WTC11 (cell line): ENCODE results near the gene IRF2BP2. TPM values are rescaled to one million over a fixed set of nuclear protein-coding genes. Genes with fewer than 3 reads are reported as not detected.

Experiments used
- AR ChIP-seq: fragments of 250-450 bp; sonication (Bioruptor Pico); IDR thresholded peaks from 2 replicates; pipeline ENCODE4 v1.9.0; 2021; ENCODE audit warnings: mild to moderate bottlenecking
- ARID4B ChIP-seq: sonication (generic); formaldehyde crosslinking; IDR thresholded peaks from 2 replicates; pipeline ENCODE4 v1.8.0; 2023; ENCODE audit warnings: missing genetic modification reagents, mild to moderate bottlenecking, borderline replicate concordance
- CREB1 ChIP-seq: sonication (generic); formaldehyde crosslinking; IDR thresholded peaks from 2 replicates; pipeline ENCODE4 v1.8.0; 2023; ENCODE audit warnings: mild to moderate bottlenecking, missing genetic modification reagents
- E2F1 ChIP-seq: sonication (generic); formaldehyde crosslinking; IDR thresholded peaks from 2 replicates; pipeline ENCODE4 v1.8.0; 2022; ENCODE audit warnings: mild to moderate bottlenecking, missing genetic modification reagents
- E2F5 ChIP-seq: sonication (generic); formaldehyde crosslinking; IDR thresholded peaks from 2 replicates; pipeline ENCODE4 v1.8.1; 2022; ENCODE audit warnings: mild to moderate bottlenecking, moderate library complexity, missing genetic modification reagents
- ELF4 ChIP-seq: sonication (generic); formaldehyde crosslinking; IDR thresholded peaks from 2 replicates; pipeline ENCODE4 v1.8.1; 2022; ENCODE audit warnings: low read depth, mild to moderate bottlenecking, moderate library complexity, missing genetic modification reagents
- FOXP4 ChIP-seq: sonication (generic); formaldehyde crosslinking; IDR thresholded peaks from 2 replicates; pipeline ENCODE4 v1.8.0; 2022; ENCODE audit warnings: mild to moderate bottlenecking, missing genetic modification reagents
- GABPB1 ChIP-seq: sonication (generic); formaldehyde crosslinking; IDR thresholded peaks from 2 replicates; pipeline ENCODE4 v1.8.1; 2023; ENCODE audit warnings: mild to moderate bottlenecking, missing genetic modification reagents
- IRF1 ChIP-seq: sonication (generic); formaldehyde crosslinking; IDR thresholded peaks from 2 replicates; pipeline ENCODE4 v1.8.0; 2023; ENCODE audit warnings: missing genetic modification reagents
- KAT7 ChIP-seq: sonication (generic); formaldehyde crosslinking; IDR thresholded peaks from 2 replicates; pipeline ENCODE4 v1.8.1; 2023; ENCODE audit warnings: missing genetic modification reagents, mild to moderate bottlenecking, borderline replicate concordance
- NFYB ChIP-seq: sonication (generic); formaldehyde crosslinking; conservative IDR thresholded peaks from 2 replicates; pipeline ENCODE4 v1.8.0; 2022; ENCODE audit warnings: low read depth, missing genetic modification reagents
- OVOL2 ChIP-seq: fragments of 250-450 bp; sonication (Bioruptor Pico); IDR thresholded peaks from 2 replicates; pipeline ENCODE4 v1.9.0; 2021; ENCODE audit warnings: mild to moderate bottlenecking, borderline replicate concordance
- TEAD1 ChIP-seq: sonication (generic); formaldehyde crosslinking; IDR thresholded peaks from 2 replicates; pipeline ENCODE4 v1.8.0; 2022; ENCODE audit warnings: mild to moderate bottlenecking, missing genetic modification reagents
- ZBTB21 ChIP-seq: sonication (generic); formaldehyde crosslinking; IDR thresholded peaks from 2 replicates; pipeline ENCODE4 v1.8.1; 2023; ENCODE audit warnings: mild to moderate bottlenecking, missing genetic modification reagents, borderline replicate concordance
- ZBTB43 ChIP-seq: sonication (generic); formaldehyde crosslinking; IDR thresholded peaks from 2 replicates; pipeline ENCODE4 v1.8.1; 2023; ENCODE audit warnings: mild to moderate bottlenecking, missing genetic modification reagents
- ZNF121 ChIP-seq: sonication (generic); formaldehyde crosslinking; IDR thresholded peaks from 2 replicates; pipeline ENCODE4 v1.8.0; 2023; ENCODE audit warnings: missing genetic modification reagents
- ZNF138 ChIP-seq: sonication (generic); formaldehyde crosslinking; conservative IDR thresholded peaks from 2 replicates; pipeline ENCODE4 v1.8.1; 2022; ENCODE audit warnings: mild to moderate bottlenecking, moderate library complexity, missing genetic modification reagents
- ZNF396 ChIP-seq: fragments of 250-450 bp; sonication (Bioruptor Pico); IDR thresholded peaks from 2 replicates; pipeline ENCODE4 v1.8.0; 2021; ENCODE audit warnings: mild to moderate bottlenecking, moderate library complexity, borderline replicate concordance
- ZNF512 ChIP-seq: sonication (generic); formaldehyde crosslinking; IDR thresholded peaks from 2 replicates; pipeline ENCODE4 v1.8.1; 2022; ENCODE audit warnings: missing genetic modification reagents, borderline replicate concordance
- ZSCAN18 ChIP-seq: fragments of 250-450 bp; sonication (Bioruptor Pico); IDR thresholded peaks from 2 replicates; pipeline ENCODE4 v2.1.2; 2022; ENCODE audit warnings: mild to moderate bottlenecking, moderate library complexity
- total RNA-seq: library from RNA; stranded (reverse); gene quantifications from 3 replicates; pipeline ENCODE4 v1.2.3, GENCODE V29; 2021

Gene IRF2BP2
- total RNA-seq, 1 experiment from 2014 or later = 70.9 TPM

- TF ChIP-seq AR (CRISPR knock-in tag) = no peak
- no peak for TF ChIP-seq E2F1 (CRISPR knock-in tag)
- no peak for TF ChIP-seq OVOL2 (CRISPR knock-in tag)
- no peak for TF ChIP-seq IRF1 (CRISPR knock-in tag)
- no peak for TF ChIP-seq ZNF396 (CRISPR knock-in tag)
- no peak for TF ChIP-seq CREB1 (CRISPR knock-in tag)
- TF ChIP-seq ZBTB43 (CRISPR knock-in tag) = no peak
- peak; percentile 93; the same call in 1 of the 2 replicates for TF ChIP-seq KAT7 (CRISPR knock-in tag)
- no peak for TF ChIP-seq ZBTB21
- TF ChIP-seq E2F5 (CRISPR knock-in tag) = no peak
- no peak for TF ChIP-seq ZNF138 (CRISPR knock-in tag)
- no peak for TF ChIP-seq TEAD1 (CRISPR knock-in tag)
- no peak for TF ChIP-seq ZNF121
- peak; percentile 22; the same call in 1 of the 2 replicates for TF ChIP-seq GABPB1 (CRISPR knock-in tag)
- 0 out of 2 replicates have a peak, but pooled peaks have one; percentile 23 for TF ChIP-seq FOXP4 (CRISPR knock-in tag)
- no peak for TF ChIP-seq ELF4 (CRISPR knock-in tag)
- no peak for TF ChIP-seq ZNF512 (CRISPR knock-in tag)
- no peak for TF ChIP-seq NFYB (CRISPR knock-in tag)
- 0 out of 2 replicates have a peak, but pooled peaks have one; percentile 20 for TF ChIP-seq ARID4B (CRISPR knock-in tag)
- no peak for TF ChIP-seq ZSCAN18 (CRISPR knock-in tag)
- TF ChIP-seq, all 79 proteins: peak for 8
Observed at GRCh38 chr1:234608025-234608910, 1.7 kb downstream of the IRF2BP2 start (continued).
